ENCODE data around the gene RSPO4.
A peak's percentile ranks its signal among the peaks of the same experiment; 100 is the strongest.
"Not testable (repeated sequence)": the region's sequence is repeated elsewhere in the genome, so short reads cannot be mapped to it uniquely, and the experiment has no call there.

Gene RSPO4

DNA sequence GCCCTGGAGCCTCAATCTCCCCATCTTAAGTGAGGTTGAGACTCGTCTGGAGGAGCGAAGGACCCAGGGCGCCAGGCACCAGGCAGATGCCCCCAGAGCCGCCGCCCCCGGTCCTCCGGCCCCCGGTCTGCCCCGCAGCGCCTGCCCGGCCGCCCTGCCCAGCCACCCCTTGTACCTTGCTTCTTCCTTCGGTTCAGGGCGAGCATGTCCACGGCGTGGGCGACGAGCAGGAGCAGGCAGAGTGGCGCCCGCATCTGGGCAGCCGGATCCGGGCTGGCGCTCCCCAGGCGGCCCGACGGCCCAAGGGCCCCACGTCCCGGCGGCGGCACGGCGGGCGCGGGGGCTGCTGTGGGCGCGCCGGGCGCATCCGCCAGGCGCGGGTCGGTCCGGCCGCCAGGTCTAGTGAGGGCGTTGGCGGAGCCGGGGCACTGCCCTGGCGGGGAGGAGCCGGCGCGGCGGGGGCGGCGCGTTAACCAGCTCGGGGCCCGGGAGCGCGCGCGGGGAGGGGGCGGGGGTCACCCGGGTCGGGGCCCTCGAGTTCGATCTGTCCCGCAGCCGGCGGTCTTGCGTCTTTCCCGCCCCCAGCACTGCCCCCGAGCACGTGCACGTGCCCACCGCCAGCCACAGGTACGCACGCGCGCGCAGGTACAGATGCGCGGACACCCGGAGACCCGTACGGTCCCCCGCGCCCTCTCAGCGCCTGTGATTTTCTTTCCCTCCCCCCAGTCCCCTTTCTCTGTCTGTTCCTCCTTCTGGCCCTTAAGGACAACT, at the start of gene RSPO4:
RSPO4 (minus strand) TSS at position 401 of the 771 bp plus-strand sequence; CDS start at position 254, 147 bp downstream.
- DNase-seq (ENCODE audit: low spot score), result no peak

GRCh38 chr20:1050440-1050839, 48.3 kb upstream of the RSPO4 start:
- DNase-seq (ENCODE audit: low spot score), result no peak

- DNase-seq (ENCODE audit: low spot score), result no peak
Observed at GRCh38 chr20:1045860-1046418, 43.8 kb upstream of the RSPO4 start.

DNA sequence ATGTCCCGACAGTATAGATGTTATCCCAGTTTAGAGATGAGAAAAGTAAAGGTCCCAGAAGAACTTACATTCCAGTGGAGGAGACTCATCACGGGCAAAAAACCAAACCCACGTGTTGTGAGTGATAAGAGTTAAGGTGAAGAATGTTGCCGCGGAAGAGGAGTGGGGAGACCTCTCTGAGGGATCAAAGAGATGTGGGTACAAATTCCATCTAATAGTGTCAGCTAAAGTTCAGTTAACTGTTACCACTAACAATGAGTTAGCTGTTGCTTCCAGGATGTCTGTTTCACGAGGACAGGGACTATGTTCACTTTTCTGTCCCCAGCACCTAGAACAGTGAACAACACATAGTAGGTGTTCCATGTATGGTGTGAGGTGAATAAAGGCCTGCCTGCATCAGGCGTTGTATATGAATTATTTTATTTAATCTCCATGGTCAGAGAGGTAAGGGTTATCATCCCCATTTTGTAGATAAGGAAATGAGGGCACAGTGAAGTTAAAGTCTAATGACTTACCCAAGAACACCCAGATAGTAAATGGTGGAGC, 39.8 kb upstream of the RSPO4 start:
- no peak for DNase-seq (ENCODE audit: low spot score)

GRCh38 chr20:1038205-1038604, 36.1 kb upstream of the RSPO4 start:
- no peak for DNase-seq (ENCODE audit: low spot score)

DNA sequence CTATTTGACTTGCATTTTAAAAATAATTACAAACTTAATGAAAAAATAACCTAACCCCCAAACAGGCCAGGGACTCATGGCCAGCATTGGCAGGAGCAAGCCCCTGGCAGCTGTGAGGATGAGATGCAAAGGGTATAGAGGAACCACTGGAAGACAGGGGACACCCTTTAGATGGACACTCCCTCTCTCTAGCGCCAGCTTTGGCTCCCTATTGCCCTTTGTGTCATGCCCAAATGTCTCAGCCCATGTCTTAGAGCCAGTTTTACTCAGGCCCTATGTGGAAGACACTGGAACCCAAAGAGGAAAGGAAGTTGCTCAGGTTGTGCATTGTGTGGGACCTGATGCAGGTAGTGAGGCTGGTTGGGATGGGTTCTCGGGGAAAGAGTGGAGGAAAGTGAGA, 34.9 kb upstream of the RSPO4 start:
- DNase-seq (ENCODE audit: low spot score), result no peak

- no peak for DNase-seq (ENCODE audit: low spot score)
Observed at GRCh38 chr20:1035466-1035865, 33.4 kb upstream of the RSPO4 start.

DNA sequence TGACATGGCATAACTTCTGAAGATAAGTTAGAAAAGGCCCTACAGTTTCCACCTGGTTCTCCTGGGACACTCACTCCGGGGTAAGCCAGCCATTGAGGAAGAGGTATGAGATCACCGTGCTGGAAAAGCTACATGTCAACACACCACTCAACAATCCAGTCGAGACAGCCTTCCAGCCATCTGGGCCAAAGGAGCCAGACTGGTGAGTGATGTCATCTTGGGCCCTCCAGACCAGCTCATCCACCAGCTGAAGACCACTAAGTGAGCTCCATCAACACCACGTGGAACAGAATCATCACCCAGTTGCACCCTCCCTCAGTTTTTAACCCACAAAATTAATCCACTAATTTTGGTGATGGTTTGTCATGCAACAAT, 32.3 kb upstream of the RSPO4 start:
- no peak for DNase-seq (ENCODE audit: low spot score)

DNA sequence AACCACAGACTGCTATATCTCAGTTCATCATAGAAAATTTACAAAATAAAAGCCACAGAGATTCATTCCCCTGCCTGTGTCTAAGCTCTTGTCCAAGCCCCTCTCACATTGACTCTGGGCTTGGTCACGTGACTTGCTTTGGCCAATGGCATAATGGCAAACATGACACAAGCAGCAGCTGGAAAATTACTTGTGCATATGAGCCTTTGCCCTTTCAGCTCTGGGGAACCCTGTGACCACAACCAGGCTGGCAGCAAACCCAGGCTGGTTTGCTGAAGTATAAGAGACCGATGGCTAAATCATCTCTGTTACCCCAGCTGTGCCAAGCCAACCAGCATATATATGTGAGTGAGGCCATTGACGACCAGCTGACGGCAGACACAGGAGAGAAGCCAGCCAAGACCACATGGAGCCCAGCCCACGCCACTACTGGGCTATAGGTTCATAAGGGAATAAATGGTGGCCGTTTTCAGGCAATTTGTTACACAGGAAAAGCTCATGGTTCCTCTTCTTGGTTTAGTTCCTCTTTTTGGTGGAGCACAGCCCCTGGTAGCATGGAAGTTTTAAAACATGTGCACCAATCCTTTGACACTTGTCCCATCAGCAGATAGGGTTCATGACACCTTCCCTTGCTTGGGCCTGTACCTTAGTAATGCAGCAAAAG, 31.8 kb upstream of the RSPO4 start:
- DNase-seq (ENCODE audit: low spot score), result no peak

- DNase-seq (ENCODE audit: low spot score), result no peak
Observed at GRCh38 chr20:1029980-1030379, 27.9 kb upstream of the RSPO4 start.

GRCh38 chr20:1026214-1026613, 24.1 kb upstream of the RSPO4 start:
- not testable (repeated sequence) for DNase-seq (ENCODE audit: low spot score)

DNA sequence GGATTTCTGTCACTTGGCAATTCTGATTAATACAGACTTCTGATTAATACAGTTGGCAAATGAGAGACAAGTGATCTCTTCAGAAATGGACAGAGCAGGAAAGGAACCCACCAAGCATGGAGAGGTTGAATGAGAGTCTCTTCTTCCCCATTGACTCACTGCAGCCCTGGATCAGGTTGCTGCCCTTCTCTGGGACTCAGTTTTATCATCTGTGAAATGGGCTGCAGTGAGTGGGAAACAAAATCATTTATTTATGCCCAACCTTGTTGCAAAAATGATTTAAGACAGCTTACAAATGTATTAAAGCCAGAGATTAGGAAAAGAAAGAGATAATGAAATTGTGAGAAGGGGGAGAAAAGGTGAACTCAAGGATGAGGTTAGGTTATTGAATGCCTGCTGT, 20.8 kb upstream of the RSPO4 start:
- DNase-seq (ENCODE audit: low spot score), result no peak

DNA sequence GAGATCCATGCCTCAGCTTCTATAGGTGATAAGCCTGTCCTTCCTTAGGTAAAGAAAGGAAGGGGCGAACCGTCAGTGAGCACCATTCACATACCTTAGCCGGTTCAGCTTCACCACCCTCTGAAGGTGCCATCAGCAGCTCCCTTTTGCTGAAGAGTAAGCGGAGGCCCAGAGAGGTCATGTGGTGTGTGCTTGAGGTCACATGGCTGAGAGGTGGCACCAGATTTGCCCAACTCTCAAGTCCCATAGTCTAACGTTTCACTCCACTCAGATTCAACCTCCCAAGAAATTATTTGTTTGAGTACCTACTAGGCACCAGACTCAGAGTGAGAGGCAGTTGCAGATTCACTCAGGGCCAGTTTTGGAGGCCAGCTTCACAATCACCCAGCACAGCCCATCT, 18.5 kb upstream of the RSPO4 start:
- no peak for DNase-seq (ENCODE audit: low spot score)

DNA sequence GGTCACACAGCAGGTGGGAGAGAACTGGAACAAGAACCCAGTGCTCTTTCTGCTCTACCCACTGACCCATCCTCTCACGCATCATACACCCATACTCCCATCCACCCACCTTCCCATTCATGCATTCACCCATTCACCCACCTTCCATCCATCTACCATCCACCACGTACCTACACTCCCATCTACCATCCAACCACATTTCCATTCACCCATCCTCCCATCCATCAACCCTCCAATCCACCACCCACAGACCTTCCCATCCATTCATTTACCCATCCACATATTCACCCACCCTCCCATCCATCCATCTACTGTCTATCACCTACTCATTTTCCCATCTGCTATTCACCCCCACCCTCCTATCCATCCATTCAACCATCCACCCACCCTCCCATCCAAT, 17.2 kb upstream of the RSPO4 start:
- no peak for DNase-seq (ENCODE audit: low spot score)

GRCh38 chr20:1017677-1018076, 15.6 kb upstream of the RSPO4 start:
- no peak for DNase-seq (ENCODE audit: low spot score)

DNA sequence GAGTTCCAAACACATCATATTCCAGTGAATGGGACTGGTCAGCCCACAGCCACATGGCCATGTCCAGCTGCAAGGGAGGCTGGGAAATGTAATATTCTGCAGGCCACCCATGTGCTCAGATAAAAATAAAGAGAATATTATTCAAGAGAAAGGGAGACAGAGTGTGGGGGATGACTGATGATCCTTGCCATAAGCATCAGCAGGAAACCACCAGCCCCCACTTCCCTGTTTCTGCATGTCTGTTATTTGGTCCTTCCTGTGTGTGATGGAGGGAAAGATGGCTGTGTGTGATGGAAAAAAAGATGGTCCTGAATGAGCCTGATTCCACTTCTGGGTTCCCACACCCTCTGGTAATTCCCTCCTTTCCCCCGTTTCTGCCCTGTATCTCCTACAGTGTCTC, 13.1 kb upstream of the RSPO4 start:
- no peak for DNase-seq (ENCODE audit: low spot score)

DNA sequence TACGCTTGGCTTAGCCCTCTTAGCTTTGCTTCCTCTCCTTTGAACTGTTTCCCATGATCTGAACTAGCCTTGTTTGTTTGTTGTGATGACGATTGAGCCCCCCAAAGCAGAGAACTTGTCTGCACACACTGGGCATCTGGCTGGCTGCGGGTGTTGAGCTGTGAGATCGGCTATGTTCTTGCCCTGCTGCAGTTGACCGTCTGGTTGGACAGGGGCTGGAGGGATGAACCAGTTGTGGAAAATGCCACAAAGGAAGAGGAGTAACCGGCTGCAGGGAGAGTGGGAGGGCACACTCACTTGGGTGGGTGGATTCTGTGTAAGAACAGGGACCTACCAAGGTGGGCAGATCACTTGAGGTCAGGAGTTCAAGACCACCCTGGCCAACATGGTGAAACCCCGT, 12.4 kb upstream of the RSPO4 start:
- DNase-seq (ENCODE audit: low spot score), result no peak

DNA sequence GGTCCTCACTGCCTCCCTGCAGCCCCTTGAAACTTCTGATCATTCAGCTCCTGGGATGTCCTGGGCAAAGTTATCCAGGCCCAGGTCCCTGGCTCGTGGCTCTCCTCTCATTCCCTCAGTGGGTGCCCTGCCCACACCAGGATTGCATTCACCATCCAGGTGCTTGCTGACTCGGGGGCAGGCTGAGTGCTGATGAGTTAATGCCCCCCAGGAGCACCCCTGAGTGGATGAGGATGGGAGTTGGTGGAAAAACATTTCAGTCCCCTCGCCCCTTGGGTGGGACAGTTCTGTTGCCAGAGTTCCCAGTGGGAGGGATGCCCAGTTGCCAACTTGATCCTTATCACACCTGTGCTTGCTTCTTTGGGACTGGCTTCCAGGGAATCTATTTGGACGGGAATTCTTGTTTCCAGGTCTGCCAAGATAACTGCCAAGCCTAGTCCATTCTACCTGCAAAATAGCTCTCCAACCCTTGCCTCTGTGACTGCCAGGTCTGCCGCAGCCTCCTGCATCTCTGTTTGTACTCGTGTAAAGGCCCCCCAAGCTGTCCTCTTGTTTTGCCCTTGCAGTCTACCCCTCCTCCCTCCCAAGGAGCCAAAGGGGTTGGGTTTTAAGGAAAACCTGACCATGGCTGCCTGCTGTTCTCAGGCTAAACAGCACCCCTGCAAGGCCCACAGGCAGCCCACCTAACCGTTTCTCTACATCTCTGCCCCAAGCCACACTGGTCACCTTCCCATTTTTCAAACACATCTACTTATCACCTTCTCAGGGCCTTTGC, 11.6 kb upstream of the RSPO4 start:
- no peak for DNase-seq (ENCODE audit: low spot score)

GRCh38 chr20:1012359-1013168, 10.5 kb upstream of the RSPO4 start:
- DNase-seq (ENCODE audit: low spot score), result no peak

DNA sequence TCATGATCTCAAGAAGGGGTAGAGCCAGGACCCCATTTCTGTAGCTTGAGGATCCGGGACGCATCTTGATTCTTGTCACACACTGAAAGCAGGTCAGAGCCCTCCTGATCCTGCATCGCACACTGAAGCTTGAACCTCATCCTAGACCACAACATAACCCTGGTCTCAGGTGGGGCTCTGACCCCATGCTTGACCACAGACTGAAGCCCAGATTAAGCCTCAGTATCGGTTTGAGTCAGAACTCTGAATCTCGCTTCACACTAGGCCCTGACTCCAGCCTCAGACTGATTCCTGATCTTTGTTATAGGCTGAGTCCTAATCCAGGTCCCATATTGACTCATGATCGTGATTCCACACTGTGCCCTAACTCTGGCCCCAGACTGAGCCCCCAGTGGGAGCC, 8.5 kb upstream of the RSPO4 start:
- DNase-seq (ENCODE audit: low spot score), result no peak

GRCh38 chr20:1005452-1006027, 3.4 kb upstream of the RSPO4 start:
- peak; percentile 18 for DNase-seq (ENCODE audit: low spot score)
